SKM-1 (cell line): Measurements from ENCODE around the gene INO80.

Source experiments
- DNase-seq: peaks from one replicate; lab custom pipeline; 2025; ENCODE audit not compliant: unreplicated experiment; lab: John Stamatoyannopoulos, UW

INO80 gene

DNA sequence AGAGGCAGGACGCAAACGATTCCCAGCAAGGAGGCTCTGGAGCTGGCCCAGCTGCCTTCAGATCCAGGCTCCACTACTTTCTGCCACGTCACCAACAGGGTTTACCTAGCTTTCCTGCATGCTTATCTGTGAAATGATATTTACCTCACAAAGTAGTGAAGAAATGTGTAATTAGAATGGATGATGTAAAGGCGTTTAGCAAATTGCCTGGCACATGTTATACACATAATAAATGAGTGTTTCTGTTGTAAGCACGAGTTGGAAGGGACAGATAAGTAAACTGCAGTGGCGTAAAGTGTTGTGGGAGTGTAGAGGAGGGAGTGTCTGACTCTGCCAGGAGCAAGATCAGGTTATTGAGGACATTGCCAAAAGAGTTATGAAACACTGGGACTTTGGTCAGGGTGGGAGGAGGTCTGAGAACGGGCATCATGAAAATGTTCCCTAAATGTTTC lies 166.3 kb downstream of the INO80 start:
- DNase-seq, result no peak

DNA sequence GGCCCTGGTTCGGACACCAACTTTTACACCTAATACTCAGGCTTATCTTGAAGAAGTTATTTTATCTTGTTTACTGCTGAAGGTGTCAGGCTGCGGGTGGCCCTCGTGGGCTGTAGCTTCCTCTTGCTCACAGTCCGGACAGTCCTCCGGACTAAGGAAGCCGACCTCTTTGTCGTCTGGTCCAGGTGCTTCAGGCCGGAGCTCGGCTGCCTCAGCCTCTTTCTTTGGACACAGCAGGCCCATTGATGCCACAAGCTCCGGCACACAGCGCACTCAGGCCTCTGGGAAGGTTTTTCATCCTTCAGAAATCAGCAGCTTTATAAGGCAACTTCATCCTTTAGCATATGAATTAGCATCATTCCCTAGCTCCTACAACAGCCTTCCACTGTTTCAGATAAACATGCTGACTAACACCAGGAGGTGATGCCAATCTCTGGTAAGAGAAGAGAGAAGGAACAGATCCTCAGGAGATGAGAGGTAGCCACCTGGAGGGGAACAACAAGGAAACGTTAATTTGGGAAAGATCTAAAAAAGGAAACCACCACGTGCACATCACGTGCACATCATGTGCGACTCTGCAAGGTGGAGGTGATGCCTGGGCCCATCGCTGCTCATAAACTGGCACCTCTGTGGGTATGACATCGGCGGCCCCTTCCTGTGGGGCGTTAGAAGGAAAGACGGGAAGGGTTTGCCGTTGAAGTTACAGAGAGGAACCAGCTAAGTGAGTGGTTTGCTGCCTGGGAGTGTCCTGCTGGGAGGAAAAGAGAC lies 167.2 kb downstream of the INO80 start:
- DNase-seq, result no peak

DNA sequence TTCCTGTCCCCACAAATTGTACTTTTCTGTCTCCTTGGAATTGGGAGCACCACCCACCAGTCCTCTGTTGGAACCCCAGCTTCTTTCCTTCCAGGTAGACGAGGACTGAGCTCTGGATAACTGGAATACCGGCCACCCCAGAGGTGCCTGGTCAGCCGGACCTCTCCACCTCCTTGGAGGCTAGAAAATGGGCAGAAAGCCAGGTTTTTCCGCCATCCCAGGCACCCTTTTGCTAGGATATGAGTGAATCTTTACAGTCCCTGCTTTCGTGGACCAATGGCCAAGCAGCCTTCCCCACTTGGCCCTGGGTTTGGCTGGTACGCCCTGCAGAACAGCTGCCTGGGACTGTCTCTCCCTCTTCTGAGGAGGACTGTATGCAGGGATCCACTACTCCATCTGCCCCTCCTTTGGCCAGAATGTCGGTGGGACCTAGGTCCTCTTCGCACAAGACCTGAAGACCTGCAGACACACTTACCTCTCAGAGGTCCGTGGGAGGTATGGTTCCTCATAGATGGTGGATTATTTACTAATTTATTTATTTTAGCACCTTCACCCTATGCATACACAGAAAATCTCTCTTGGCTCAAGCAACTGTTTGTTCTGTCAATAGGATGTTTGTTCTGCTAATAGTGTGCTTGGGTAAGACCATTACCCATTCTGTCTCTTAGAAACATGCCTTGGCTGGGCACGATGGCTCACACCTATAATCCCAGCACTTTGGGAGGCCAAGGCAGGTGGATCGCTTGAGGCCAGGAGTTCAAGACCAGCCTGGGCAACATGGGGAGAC lies 171.4 kb downstream of the INO80 start:
- DNase-seq, result no peak

- DNase-seq, result no peak
Observed at GRCh38 chr15:40943764-40944365, 172.2 kb downstream of the INO80 start.

DNA sequence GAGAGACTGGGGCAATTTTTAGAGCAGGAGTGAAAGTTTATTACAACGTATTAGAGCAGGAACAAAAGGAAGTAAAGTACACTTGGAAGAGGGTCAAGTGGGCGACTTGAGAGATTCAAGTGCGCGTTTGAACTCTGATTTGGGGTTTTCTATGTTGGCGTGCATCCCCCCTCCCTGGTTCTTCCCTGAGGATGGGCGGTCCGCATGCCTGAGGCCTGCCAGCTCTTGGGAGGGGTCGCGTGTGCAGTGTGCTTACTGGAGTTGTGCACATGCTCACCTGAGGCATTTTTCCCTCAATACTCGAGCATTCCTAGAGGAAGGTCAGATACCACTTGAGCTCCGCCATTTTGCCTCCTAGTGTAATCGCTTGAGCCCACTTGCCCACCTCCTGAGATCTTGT lies 173.2 kb downstream of the INO80 start:
- no peak for DNase-seq

DNA sequence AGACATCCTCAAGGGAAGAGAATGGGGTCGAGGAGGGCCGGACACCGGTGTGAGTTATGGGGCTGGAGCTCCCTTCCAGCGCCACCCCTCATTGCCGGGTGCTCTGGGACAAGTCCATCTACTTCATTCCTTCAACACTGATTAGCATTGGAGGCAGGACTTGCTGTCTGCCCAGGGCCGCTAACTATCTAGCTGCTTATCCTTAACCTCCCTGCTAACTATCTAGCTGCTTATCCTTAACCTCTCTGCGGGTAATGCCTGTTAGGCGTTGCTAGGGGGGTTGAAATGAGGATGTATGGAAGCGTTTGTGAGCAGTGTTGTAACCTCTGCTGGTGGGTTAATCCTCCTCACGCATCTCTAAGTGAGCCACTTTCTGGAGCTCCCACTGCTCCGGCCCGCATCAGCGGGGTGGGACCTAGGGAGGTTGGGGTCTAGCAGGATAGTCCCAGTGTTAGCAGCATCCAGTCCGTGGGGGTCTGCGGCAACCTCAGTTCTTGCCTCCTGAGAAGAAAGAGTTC lies 173.7 kb downstream of the INO80 start:
- no peak for DNase-seq

- DNase-seq, result peak; percentile 60
Observed at GRCh38 chr15:40941528-40942336, 174.3 kb downstream of the INO80 start.

DNA sequence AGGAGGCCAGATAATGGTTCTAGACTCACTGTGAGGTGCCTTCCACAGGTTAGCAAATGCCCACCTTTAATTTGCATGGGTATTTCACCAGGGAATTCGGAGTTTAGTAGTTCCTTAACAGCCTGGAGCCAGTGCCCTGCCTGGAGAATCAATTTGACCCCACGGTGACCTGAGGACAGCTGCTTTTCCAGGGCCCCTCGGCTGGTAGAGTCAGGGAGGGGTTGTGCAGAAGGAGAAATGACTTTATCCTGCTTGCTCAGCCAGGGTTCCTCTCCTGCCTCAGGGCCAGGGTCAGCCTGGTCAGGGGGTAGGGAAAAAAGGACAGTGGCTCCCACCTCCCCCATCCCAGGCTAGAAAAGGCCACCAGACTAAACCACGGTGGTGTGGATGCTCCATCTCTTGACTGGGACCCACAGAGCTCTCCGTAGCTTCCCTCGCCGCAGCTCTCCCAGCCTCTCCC lies 175.0 kb downstream of the INO80 start:
- no peak for DNase-seq

DNA sequence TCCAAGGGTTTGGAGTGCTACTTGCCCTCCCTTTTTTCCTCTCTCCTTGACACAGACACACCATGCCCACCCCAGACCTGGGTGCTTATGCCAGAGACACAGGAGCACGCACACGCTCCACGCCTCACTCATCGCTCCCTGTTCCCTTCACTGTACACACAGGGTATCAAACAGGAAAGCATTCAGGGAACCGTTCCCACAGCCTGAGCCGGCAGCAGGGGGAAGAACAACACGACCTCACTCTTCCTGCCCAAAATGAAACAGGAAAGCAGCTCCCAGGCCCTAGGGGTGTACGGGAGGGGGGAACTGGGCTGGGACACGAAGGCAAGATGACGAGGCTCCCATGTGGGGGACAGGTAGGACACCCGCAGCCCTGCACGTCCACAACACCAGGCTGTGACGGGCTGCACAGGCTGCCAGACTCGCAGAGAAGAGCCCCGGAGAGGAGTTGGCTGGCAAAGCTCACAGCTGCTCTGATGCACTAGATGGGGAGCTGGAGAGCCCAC lies 175.7 kb downstream of the INO80 start:
- no peak for DNase-seq

GRCh38 chr15:40938536-40938870 lies 177.6 kb downstream of the INO80 start:
- no peak for DNase-seq

GRCh38 chr15:40937762-40938535 lies 178.1 kb downstream of the INO80 start:
- no peak for DNase-seq

DNA sequence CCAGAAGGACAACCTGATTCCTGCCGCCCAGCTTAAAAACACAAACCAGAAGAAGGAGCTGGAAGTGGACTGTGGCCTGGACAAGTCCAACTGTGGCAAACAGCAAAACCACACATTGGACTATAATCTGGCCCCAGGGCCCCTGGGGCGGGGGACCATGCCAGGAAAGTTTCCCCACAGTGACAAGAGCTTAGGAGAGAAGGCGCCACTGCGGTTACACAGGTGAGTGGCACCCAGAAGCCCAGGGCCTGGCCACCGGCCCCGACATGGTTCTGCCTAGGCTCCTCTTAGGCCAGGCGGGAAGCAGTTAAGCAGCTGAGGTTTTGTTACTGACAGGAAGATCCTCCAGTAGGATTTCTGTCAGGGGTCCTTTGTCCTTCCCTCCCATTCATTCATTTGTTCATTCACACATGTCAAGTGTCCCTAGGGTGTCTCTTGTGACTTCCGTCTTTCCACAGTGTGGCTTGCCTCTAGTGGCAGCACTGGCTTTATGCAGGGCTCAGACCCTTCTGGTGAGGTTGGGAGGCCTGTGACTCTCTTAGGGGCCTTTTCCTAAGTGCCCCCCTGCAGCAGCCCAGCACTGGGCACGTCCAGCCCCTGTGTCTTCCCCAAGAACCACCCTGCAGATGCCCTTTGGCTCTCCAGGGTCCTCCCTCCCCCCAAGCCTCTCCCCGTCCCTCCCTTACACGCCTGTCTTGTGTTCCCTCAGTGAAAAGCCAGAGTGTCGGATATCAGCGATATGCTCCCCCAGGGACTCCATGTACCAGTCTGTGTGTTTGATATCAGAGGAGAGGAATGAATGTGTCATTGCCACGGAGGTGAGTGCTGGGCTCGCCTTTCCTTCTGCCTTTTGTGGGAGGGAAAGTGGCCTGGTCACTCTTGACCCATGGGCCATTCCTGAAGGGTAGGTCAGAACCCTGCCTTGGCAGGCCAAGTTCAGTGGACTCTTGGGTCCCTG lies 179.1 kb downstream of the INO80 start:
- DNase-seq, result no peak

GRCh38 chr15:40936234-40936708 lies 179.8 kb downstream of the INO80 start:
- DNase-seq, result no peak

DNA sequence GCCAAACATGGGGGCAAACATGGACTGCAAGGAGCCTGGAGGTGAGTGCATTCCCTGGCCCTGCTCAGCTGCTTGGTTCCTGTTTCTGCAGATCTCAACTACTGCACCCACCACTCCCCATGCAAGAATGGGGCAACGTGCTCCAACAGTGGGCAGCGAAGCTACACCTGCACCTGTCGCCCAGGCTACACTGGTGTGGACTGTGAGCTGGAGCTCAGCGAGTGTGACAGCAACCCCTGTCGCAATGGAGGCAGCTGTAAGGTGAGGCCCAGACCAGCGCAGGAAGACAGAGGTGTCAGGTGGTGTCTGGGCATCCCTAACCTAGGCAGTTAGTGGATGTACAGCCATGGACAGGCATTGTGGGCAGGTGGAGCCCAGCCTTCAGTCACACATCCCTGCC lies 181.6 kb downstream of the INO80 start:
- DNase-seq, result no peak

DNA sequence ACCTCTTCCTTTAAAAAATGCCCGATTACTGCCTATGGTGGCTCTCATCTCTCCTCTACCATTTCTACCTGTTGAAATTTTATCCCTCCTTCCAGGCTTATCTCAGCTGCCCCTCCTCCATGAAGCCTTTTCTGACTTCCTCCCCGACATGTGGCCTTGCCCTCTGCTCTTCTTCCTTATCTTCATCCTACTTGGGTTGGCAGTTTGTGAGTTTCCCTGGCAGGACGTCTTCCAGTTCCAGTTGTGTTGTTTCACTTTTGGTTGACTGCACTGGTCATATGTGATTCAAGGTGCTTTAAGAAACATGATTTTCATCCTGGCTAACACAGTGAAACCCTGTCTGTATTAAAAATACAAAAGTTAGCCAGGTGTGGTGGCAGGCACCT lies 182.6 kb downstream of the INO80 start:
- DNase-seq, result no peak

- DNase-seq, result no peak
Observed at GRCh38 chr15:40932649-40933516, 183.2 kb downstream of the INO80 start.

DNA sequence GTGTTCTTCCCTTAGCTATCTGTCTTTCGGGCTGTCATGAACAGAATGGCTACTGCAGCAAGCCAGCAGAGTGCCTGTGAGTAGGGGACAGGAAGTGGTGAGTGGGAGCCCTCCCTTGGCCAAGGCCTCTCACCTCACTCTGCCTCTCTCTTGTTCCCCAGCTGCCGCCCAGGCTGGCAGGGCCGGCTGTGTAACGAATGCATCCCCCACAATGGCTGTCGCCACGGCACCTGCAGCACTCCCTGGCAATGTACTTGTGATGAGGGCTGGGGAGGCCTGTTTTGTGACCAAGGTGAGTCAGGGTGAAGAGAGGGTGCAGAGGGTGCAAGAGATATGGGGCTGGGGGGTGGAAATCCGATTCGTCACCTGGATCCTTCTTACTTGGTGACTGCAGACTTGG lies 183.9 kb downstream of the INO80 start:
- DNase-seq, result no peak
